ENCODE measurements around the gene FRMD4A. TPM values are rescaled to one million over a fixed set of nuclear protein-coding genes. Genes with fewer than 3 reads are reported as not detected.

The FRMD4A gene
- polyA plus RNA-seq, 1 donor (not counting 4 experiments of a cell fraction or from before 2014, with no cell fraction given): 12.9 TPM

- Histone ChIP-seq H3K4me2 (ENCODE audit: control insufficient read depth, extremely low read depth, insufficient read depth, low read depth, low read length) (no peak overlapping the region), H3K9ac (ENCODE audit: control insufficient read depth, extremely low read depth, insufficient read depth, low read length) (no peak overlapping the region), H3K9me3 (ENCODE audit: control insufficient read depth, low read depth, low read length) (no peaks in the 10 kb centered on the region), H2AFZ (ENCODE audit: control insufficient read depth, low read length) (no peak overlapping the region), H3K9me1 (ENCODE audit: control insufficient read depth, extremely low read depth, insufficient read depth, low read length) (no peaks in the 10 kb centered on the region), H3K79me2 (ENCODE audit: control insufficient read depth, insufficient read depth, low read length) (peaks cover 37% of the 10 kb centered on the region), H3K36me3 (ENCODE audit: control insufficient read depth in 2 of 2, extremely low read depth in 1 of 2, insufficient read depth in 2 of 2, low read length in 2 of 2) (no peaks in the 10 kb centered on the region), H3K4me3 (ENCODE audit: control insufficient read depth in 2 of 3, extremely low read depth in 1 of 3, insufficient read depth in 2 of 3, low read depth in 1 of 3, low read length in 3 of 3) (no peak overlapping the region), H3K4me1 (ENCODE audit: control insufficient read depth, extremely low read depth, insufficient read depth, low read length) (peaks cover 17% of the 10 kb centered on the region), H3K27ac (ENCODE audit: control insufficient read depth, insufficient read depth, low read length) (no peak overlapping the region), H3K27me3 (ENCODE audit: control insufficient read depth, extremely low read depth, insufficient read depth, low read length) (no peaks in the 10 kb centered on the region), H4K20me1 (ENCODE audit: control insufficient read depth, extremely low read depth, insufficient read depth, low read length) (no peaks in the 10 kb centered on the region)
- FAIRE-seq (no peak), DNase-seq (ENCODE audit: low read depth, low spot score) (no peak)
- dilution Hi-C loops (cut with MboI; ENCODE audit: extremely low pct_ligation_motif_present, low sequenced_read_pairs): no loop called here
- no peak for TF ChIP-seq CTCF (optimal IDR thresholded peaks at IDR 0.05 in 1 of 3, IDR thresholded peaks at IDR 0.05 in 1 of 3, conservative IDR thresholded peaks at IDR 0.05 in 1 of 3; ENCODE audit: extremely low read depth in 1 of 3, insufficient read depth in 2 of 3, low read length in 3 of 3)
- no peak for TF ChIP-seq EZH2 (IDR thresholded peaks at IDR 0.05; ENCODE audit: low read length)
Observed at GRCh38 chr10:13871776-13872175, 458.9 kb downstream of the FRMD4A start.

- no peak overlapping the region for H3K9ac ChIP-seq (ENCODE audit: control insufficient read depth, extremely low read depth, insufficient read depth, low read length)
- DNase-seq (ENCODE audit: low read depth, low spot score) (no peak), FAIRE-seq (peak; percentile 5)
- no peak overlapping the region for H3K4me2 ChIP-seq (ENCODE audit: control insufficient read depth, extremely low read depth, insufficient read depth, low read depth, low read length)
- H3K36me3 ChIP-seq (ENCODE audit: control insufficient read depth in 2 of 2, extremely low read depth in 1 of 2, insufficient read depth in 2 of 2, low read length in 2 of 2): no peaks in the 10 kb centered on the region
- dilution Hi-C loops (cut with MboI; ENCODE audit: extremely low pct_ligation_motif_present, low sequenced_read_pairs): no loop called here
- no peaks in the 10 kb centered on the region for H3K9me3 ChIP-seq (ENCODE audit: control insufficient read depth, low read depth, low read length)
- peaks cover 25% of the 10 kb centered on the region for H3K4me1 ChIP-seq (ENCODE audit: control insufficient read depth, extremely low read depth, insufficient read depth, low read length)
- H3K27me3 ChIP-seq (ENCODE audit: control insufficient read depth, extremely low read depth, insufficient read depth, low read length): no peaks in the 10 kb centered on the region
- no peak for TF ChIP-seq EZH2 (IDR thresholded peaks at IDR 0.05; ENCODE audit: low read length)
- TF ChIP-seq CTCF (optimal IDR thresholded peaks at IDR 0.05 in 1 of 3, IDR thresholded peaks at IDR 0.05 in 1 of 3, conservative IDR thresholded peaks at IDR 0.05 in 1 of 3; ENCODE audit: extremely low read depth in 1 of 3, insufficient read depth in 2 of 3, low read length in 3 of 3): no peak
- H3K9me1 ChIP-seq (ENCODE audit: control insufficient read depth, extremely low read depth, insufficient read depth, low read length): no peaks in the 10 kb centered on the region
- H3K27ac ChIP-seq (ENCODE audit: control insufficient read depth, insufficient read depth, low read length): no peak overlapping the region
- peaks cover 37% of the 10 kb centered on the region for H3K79me2 ChIP-seq (ENCODE audit: control insufficient read depth, insufficient read depth, low read length)
- no peak overlapping the region for H3K4me3 ChIP-seq (ENCODE audit: control insufficient read depth in 2 of 3, extremely low read depth in 1 of 3, insufficient read depth in 2 of 3, low read depth in 1 of 3, low read length in 3 of 3)
- no peaks in the 10 kb centered on the region for H4K20me1 ChIP-seq (ENCODE audit: control insufficient read depth, extremely low read depth, insufficient read depth, low read length)
- no peak overlapping the region for H2AFZ ChIP-seq (ENCODE audit: control insufficient read depth, low read length)
Observed at GRCh38 chr10:13871011-13871410, 459.7 kb downstream of the FRMD4A start.
